Mesendoderm (in vitro differentiated cells): Measurements from ENCODE around the gene FAM98A.

Source experiments
- DNase-seq: peaks from one replicate; pipeline ENCODE4 v3.0.0; 2013
- H2AK5ac ChIP-seq: 2 replicates; pipeline ENCODE4 v1.6.1; 2013; ENCODE audit warnings: low read length, inconsistent platforms
- H2BK120ac ChIP-seq: 2 replicates; pipeline ENCODE4 v1.6.1; 2013; ENCODE audit warnings: low read depth, mild to moderate bottlenecking, low read length, moderate library complexity, mixed read lengths
- H2BK15ac ChIP-seq: replicated peaks from 2 replicates; pipeline ENCODE4 v1.6.1; 2013; ENCODE audit warnings: low read depth, mild to moderate bottlenecking, moderate library complexity
- H2BK5ac ChIP-seq: 2 replicates; pipeline ENCODE4 v1.6.1; 2013; ENCODE audit warnings: low read length, inconsistent platforms
- H3K18ac ChIP-seq: 2 replicates; pipeline ENCODE4 v1.6.1; 2013; ENCODE audit warnings: mild to moderate bottlenecking, low read length, mixed read lengths
- H3K23ac ChIP-seq: one replicate; pipeline ENCODE4 v1.6.1; 2013; ENCODE audit warnings: low read length
- H3K27ac ChIP-seq: 2 replicates; pipeline ENCODE4 v1.5.1; 2013; ENCODE audit warnings: low read depth, mild to moderate bottlenecking, inconsistent platforms, low read length, moderate library complexity
- H3K27me3 ChIP-seq: 2 replicates; pipeline ENCODE4 v1.6.1; 2013; ENCODE audit warnings: low read length, control low read depth, mild to moderate bottlenecking, inconsistent platforms; ENCODE audit not compliant: insufficient read depth, poor library complexity
- H3K36me3 ChIP-seq: 2 replicates; pipeline ENCODE4 v1.6.1; 2013; ENCODE audit warnings: low read length, inconsistent platforms; ENCODE audit not compliant: control insufficient read depth, insufficient read depth
- H3K4ac ChIP-seq: one replicate; pipeline ENCODE4 v1.6.1; 2013; ENCODE audit warnings: low read depth, mild to moderate bottlenecking, low read length, moderate library complexity
- H3K4me1 ChIP-seq: 2 replicates; pipeline ENCODE4 v1.6.1; 2013; ENCODE audit warnings: low read depth, low read length, inconsistent platforms; ENCODE audit not compliant: control insufficient read depth
- H3K4me2 ChIP-seq: 2 replicates; pipeline ENCODE4 v1.6.1; 2013; ENCODE audit warnings: low read length
- H3K4me3 ChIP-seq: 2 replicates; pipeline ENCODE4 v1.5.1; 2013; ENCODE audit warnings: mild to moderate bottlenecking, low read length
- H3K56ac ChIP-seq: one replicate; pipeline ENCODE4 v1.6.1; 2013; ENCODE audit warnings: low read length
- H3K79me1 ChIP-seq: 2 replicates; pipeline ENCODE4 v1.6.1; 2013; ENCODE audit warnings: low read length, inconsistent platforms
- H3K79me2 ChIP-seq: 2 replicates; pipeline ENCODE4 v1.6.1; 2013; ENCODE audit warnings: mild to moderate bottlenecking, low read length; ENCODE audit not compliant: control insufficient read depth, insufficient read depth
- H3K9ac ChIP-seq: 2 replicates; pipeline ENCODE4 v1.6.1; 2013; ENCODE audit warnings: low read length, inconsistent platforms
- H4K5ac ChIP-seq: one replicate; pipeline ENCODE4 v1.6.1; 2013; ENCODE audit warnings: low read length
- H4K8ac ChIP-seq: one replicate; pipeline ENCODE4 v1.6.1; 2013; ENCODE audit warnings: low read depth, mild to moderate bottlenecking, control low read depth, low read length, moderate library complexity
- WGBS: extraction: QIAGEN DNeasy Blood & Tissue Kit; methylation state at CpG from one replicate; pipeline ENCODE4 v1.1.7; 2013; ENCODE audit warnings: low lambda C conversion rate, missing lambda C conversion rate; ENCODE audit not compliant: insufficient coverage; ENCODE audit errors: extremely low coverage; 5-methylcytosine and 5-hydroxymethylcytosine counted together

The FAM98A gene

GRCh38 chr2:33560017-33560416, 39.1 kb downstream of the FAM98A start:
- Histone ChIP-seq H4K5ac (no peak overlapping the region), H3K79me1 (no peaks in the 10 kb centered on the region), H3K4me2 (no peak overlapping the region), H2BK120ac (no peak overlapping the region), H3K27me3 (no peaks in the 10 kb centered on the region), H3K4me3 (no peak overlapping the region), H3K4ac (no peak overlapping the region), H2BK15ac (no peak overlapping the region), H3K18ac (no peak overlapping the region), H3K9ac (no peak overlapping the region), H4K8ac (no peak overlapping the region), H3K27ac (no peak overlapping the region), H3K36me3 (no peaks in the 10 kb centered on the region), H3K4me1 (peaks cover under 1% of the 10 kb centered on the region), H3K23ac (no peak overlapping the region), H2AK5ac (no peak overlapping the region), H3K56ac (no peak overlapping the region), H2BK5ac (no peak overlapping the region), H3K79me2 (no peaks in the 10 kb centered on the region)
- no peak for DNase-seq
- no CpG with 5 or more reads among the region's 2 CpGs for WGBS

- Histone ChIP-seq H3K23ac (no peak overlapping the region), H4K8ac (no peak overlapping the region), H2BK15ac (no peak overlapping the region), H2AK5ac (no peak overlapping the region), H3K36me3 (no peaks in the 10 kb centered on the region), H2BK120ac (no peak overlapping the region), H3K27me3 (no peaks in the 10 kb centered on the region), H3K18ac (no peak overlapping the region), H3K4me2 (no peak overlapping the region), H3K4me1 (peaks cover 2% of the 10 kb centered on the region), H2BK5ac (no peak overlapping the region), H3K4me3 (no peak overlapping the region), H3K79me1 (no peaks in the 10 kb centered on the region), H4K5ac (no peak overlapping the region), H3K4ac (no peak overlapping the region), H3K9ac (no peak overlapping the region), H3K79me2 (no peaks in the 10 kb centered on the region), H3K56ac (no peak overlapping the region), H3K27ac (no peak overlapping the region)
- no CpG with 5 or more reads among the region's 3 CpGs for WGBS
- DNase-seq: no peak
Observed at GRCh38 chr2:33559328-33559727, 39.8 kb downstream of the FAM98A start.

- Histone ChIP-seq H3K18ac (no peak overlapping the region), H3K27ac (peak overlapping the region; percentile 57), H2BK120ac (peak overlapping the region; percentile 83), H3K56ac (no peak overlapping the region), H3K4me2 (no peak overlapping the region), H4K8ac (no peak overlapping the region), H3K27me3 (no peaks in the 10 kb centered on the region), H3K23ac (no peak overlapping the region), H3K9ac (no peak overlapping the region), H3K36me3 (no peaks in the 10 kb centered on the region), H3K4me3 (no peak overlapping the region), H4K5ac (no peak overlapping the region), H2BK15ac (peak overlapping the region; percentile 100), H2BK5ac (peak overlapping the region; percentile 51), H3K79me1 (no peaks in the 10 kb centered on the region), H3K79me2 (no peaks in the 10 kb centered on the region), H2AK5ac (no peak overlapping the region), H3K4ac (no peak overlapping the region), H3K4me1 (peaks cover 2% of the 10 kb centered on the region)
- no CpG with 5 or more reads among the region's 3 CpGs for WGBS
- no peak for DNase-seq
Observed at GRCh38 chr2:33555681-33556080, 43.4 kb downstream of the FAM98A start.

- Histone ChIP-seq H3K27me3 (no peaks in the 10 kb centered on the region), H2AK5ac (no peak overlapping the region), H3K36me3 (no peaks in the 10 kb centered on the region), H4K5ac (no peak overlapping the region), H2BK15ac (peak overlapping the region; percentile 25), H3K9ac (no peak overlapping the region), H4K8ac (no peak overlapping the region), H3K4me2 (no peak overlapping the region), H3K23ac (no peak overlapping the region), H3K4ac (no peak overlapping the region), H3K79me1 (no peaks in the 10 kb centered on the region), H3K79me2 (no peaks in the 10 kb centered on the region), H3K27ac (no peak overlapping the region), H3K18ac (peak overlapping the region; percentile 64), H3K56ac (no peak overlapping the region), H3K4me1 (peaks cover 2% of the 10 kb centered on the region), H3K4me3 (no peak overlapping the region), H2BK120ac (no peak overlapping the region), H2BK5ac (no peak overlapping the region)
- WGBS: no CpG with 5 or more reads among the region's 1 CpG
- no peak for DNase-seq
Observed at GRCh38 chr2:33552758-33553461, 46.2 kb downstream of the FAM98A start.

GRCh38 chr2:33550206-33550605, 48.9 kb downstream of the FAM98A start:
- no peaks in the 10 kb centered on the region for H3K79me2 ChIP-seq
- H2BK5ac ChIP-seq: no peak overlapping the region
- peaks cover 2% of the 10 kb centered on the region for H3K4me1 ChIP-seq
- H2BK120ac ChIP-seq: no peak overlapping the region
- no CpG with 5 or more reads among the region's 3 CpGs for WGBS
- no peak overlapping the region for H4K5ac ChIP-seq
- no peaks in the 10 kb centered on the region for H3K79me1 ChIP-seq
- no peak overlapping the region for H2AK5ac ChIP-seq
- no peak overlapping the region for H3K9ac ChIP-seq
- H3K23ac ChIP-seq: no peak overlapping the region
- no peaks in the 10 kb centered on the region for H3K27me3 ChIP-seq
- H3K36me3 ChIP-seq: no peaks in the 10 kb centered on the region
- H3K4me2 ChIP-seq: no peak overlapping the region
- H3K4ac ChIP-seq: no peak overlapping the region
- H3K56ac ChIP-seq: no peak overlapping the region
- H3K27ac ChIP-seq: no peak overlapping the region
- no peak overlapping the region for H2BK15ac ChIP-seq
- H3K4me3 ChIP-seq: no peak overlapping the region
- no peak overlapping the region for H4K8ac ChIP-seq
- DNase-seq: no peak
- H3K18ac ChIP-seq: no peak overlapping the region

- Histone ChIP-seq H2AK5ac (no peak overlapping the region), H3K9ac (no peak overlapping the region), H2BK15ac (no peak overlapping the region), H3K4me1 (no peaks in the 10 kb centered on the region), H2BK5ac (no peak overlapping the region), H3K79me2 (no peaks in the 10 kb centered on the region), H3K27me3 (no peaks in the 10 kb centered on the region), H3K23ac (no peak overlapping the region), H3K4me3 (no peak overlapping the region), H3K56ac (no peak overlapping the region), H4K5ac (no peak overlapping the region), H2BK120ac (no peak overlapping the region), H3K18ac (no peak overlapping the region), H3K79me1 (no peaks in the 10 kb centered on the region), H3K36me3 (no peaks in the 10 kb centered on the region), H3K4me2 (no peak overlapping the region), H3K27ac (no peak overlapping the region), H4K8ac (no peak overlapping the region), H3K4ac (no peak overlapping the region)
- DNase-seq: no peak
- WGBS: no CpG with 5 or more reads among the region's 4 CpGs
Observed at GRCh38 chr2:33541243-33541642, 57.9 kb downstream of the FAM98A start.
